HG03439 (cell line): ENCODE data around the gene ZIC4.

Experiments
- ATAC-seq: cut with Tn5 transposase; IDR thresholded peaks from one replicate; pipeline ENCODE4 v1.9.1; 2021; ENCODE audit warnings: mild to moderate bottlenecking, moderate library complexity; ENCODE audit not compliant: unreplicated experiment

Gene ZIC4

DNA sequence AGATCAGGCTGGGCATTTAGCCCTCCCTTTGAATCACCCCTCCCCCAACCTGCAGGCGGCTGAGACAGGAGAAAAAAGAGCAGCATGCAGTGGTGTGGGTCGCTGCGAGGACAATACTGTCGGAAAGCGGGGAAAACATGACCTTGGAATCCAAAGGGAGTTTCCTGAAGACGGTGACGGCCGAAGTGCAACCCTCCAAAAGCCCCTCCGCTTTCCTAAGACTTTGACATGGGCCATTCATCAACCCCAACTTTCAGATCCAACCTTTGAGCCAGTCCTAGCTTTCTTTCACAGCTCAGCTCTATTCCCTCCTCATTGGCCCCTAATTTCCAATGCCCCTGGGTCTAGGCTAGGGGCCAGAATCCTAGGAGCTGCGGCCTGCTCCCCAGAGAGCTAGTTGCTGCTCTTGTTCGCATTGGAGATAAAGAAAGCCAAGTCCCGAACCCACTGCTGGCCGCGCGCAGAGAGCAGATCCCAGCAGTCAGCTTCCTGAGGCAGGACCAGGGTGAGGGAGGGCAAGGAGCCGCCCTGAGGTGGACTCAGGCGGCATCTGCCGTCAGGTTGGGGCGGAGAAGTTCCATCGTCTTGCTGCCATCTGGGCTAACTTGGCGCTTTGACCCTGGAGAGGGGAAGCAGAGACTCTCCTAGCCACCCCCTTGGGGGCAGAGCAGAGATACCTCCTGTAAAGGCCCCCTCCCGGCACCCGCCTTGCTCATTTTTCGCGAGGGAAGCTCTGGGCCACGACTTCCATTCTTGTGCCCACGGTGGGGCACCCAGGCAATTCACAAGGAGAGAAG, 914 bp downstream of the ZIC4 start:
- ATAC-seq, result no peak

DNA sequence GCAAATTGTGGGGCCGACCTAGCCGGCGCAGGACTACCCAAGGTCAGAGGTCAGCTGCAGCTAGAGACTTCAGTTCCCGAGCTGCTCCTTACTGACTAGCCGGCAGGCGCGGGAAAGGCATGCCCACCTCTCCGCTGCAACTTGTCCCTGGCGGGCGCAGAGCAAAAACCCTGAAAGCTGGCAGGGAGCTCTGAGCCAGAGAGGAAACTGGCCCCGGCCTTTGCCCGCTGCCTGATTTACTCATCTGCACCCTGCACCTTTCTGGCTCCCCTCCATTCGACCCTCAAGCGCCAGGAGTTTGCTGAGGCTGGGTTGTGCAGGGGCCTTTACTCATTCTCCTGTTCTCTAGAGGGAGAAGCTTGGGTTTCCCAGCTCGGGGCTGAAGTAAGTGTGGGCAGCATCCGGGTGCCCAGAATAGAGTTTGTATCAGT, 1.5 kb downstream of the ZIC4 start:
- ATAC-seq, result no peak

DNA sequence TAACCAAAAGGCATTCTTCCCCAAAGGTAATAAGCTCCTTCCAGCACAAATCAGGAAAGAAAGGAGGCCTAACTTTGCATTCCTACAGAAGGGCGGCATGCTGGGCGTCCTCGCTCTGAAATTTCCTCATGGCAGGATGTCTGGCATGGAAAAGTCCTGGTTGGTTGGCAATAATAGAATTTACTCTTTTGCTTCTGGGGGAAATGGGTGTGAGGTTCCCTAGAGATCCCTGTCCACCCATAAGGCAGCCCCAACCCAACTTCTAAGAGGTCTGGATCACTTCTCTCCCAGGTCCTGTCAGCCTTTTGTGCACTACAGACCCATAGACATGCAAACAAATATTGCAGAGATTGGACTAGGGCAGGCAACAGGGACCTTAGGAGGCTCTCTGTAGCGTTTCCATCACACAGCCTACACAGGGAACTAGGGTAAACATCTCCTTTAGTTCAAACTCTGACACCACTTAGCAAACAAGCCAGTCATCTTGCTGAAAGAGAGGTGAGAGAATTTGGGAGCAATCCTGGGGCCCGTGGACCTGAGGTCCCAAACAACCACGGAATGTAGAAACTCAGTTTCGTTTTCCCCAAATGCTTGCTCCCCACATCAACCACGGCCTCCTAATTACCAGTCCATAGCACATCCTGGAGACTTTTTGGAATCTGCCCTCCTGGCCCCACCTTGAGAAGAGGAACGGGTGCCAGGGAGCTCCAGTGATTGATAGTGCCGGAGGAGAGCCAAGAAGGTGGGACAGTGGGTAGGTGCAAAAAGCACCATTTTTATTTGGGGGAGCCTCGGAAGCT, 2.1 kb downstream of the ZIC4 start:
- ATAC-seq, result no peak

DNA sequence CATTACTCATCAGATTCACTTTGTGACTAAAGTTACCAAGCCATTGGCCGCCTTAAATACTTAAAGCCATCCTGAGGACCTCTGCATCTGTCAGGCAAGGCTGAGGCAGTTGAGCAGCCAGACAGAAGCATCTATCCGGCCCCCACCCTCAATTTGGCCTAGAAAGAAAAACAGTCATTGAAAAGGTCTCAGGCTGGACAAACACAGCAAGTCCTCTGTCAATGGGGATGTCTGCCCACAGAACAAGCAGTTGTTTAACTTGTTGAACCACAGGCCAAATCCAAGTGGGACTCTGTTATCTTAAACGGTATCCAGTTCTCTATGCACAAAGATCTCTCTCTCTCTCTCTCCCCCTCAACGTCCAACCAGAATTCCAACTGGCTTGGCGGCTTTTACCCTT, 2.8 kb downstream of the ZIC4 start:
- no peak for ATAC-seq

DNA sequence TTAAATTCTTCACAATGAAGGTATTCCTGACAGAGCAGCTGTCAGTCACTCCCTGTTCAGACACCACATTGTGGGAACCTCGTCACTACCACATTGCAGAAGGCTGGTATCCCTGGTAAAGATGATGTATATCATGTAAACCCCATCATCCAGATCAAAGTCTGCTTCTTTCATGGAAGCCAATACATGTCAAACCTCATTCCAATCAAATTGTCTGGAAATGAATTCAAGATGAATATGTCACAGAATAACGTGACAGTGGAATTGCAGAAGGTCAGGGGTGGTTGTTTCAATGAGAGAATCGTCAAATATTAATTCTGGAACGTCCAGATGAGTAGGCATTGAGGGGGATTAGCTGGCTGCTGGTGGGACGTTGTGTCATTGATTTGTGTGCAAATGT, 4.2 kb downstream of the ZIC4 start:
- ATAC-seq, result no peak

DNA sequence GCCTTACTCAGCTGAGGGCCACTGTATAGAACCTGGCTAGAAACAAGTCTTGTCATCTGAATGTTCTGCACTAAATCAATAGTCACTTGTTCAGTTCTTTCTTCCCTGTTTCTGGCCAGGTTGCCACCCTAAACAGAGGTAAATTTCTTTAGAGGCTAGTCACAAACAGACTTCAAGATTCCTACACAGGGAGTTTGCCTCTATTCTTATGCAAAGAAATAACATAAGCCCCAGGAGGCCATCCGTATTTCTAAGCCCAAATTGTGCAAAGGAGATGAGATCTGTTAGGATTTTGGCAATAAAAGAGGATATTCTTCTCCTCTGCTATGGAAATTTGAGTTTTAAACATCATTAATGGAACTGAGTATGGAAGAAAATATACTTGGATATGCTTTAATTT, 4.9 kb downstream of the ZIC4 start:
- no peak for ATAC-seq

DNA sequence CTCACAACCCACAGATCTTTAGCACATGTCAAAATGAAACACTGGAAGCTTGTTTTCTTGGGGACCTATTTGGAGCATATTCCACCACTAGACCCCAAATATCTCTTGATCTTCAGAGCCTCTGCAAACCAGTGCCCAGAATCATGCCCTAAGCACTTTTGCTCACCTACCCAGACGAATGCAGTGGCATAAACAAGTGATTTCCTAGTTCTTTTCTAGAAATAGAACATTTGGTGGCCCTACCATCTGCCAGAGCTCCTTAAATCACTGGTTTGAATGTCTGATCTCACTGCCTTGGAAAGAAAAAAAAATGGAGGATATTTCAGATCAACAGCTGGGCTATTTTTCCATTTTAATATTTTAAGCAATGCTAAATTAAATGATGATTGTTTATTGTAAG, 5.3 kb downstream of the ZIC4 start:
- ATAC-seq, result no peak

DNA sequence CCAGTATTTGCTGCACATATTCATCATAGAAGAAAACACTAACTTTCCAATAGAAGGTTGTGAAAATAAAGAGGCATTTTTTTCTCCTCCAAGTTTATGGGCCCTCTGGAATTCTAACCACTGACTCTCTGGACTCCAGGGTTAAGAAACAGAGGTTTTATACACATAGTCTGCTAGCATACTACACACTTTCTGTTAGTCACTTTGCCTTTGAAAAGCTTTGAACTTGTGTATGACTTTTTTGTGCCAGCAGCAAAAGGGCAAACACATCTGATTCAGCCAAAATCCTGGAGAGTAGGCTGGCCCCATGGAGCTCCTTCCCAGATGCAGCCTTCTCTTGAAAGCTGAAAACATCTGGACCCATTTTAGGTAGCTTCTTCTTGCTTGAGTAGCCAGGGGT, 6.2 kb downstream of the ZIC4 start:
- ATAC-seq, result no peak

DNA sequence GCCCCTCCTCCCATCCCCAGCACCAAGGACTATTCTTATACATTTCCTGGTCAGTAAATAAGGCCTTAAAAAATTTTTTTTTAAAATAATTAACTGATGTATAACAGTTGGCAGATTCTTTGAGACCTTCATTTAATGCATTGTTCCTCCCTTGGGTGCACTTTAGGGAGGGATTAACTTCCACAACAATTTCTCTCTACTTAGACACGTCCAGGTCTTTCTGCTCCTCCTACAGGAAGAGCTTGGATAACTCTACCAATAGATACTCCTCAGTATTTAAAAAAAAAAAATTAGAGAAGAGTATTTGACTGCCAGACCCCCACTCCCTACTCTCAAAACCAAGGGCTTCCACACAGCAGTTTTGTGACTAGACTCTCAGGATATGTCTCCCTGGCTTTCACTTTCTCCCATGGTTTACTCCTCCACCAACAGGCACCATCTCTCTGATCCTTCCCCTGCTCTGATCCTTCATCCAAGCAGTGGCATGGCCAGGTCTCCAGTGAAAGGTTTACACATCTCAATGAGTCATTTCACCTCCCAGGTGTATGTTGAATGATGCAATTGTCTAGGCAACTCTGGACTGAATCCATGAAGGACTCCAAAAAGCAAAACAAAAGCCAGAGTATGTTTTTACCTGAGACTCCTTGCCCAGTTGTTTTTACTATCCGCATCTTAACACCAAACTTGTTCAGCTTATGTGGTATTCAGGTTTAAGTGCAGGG, 7.4 kb downstream of the ZIC4 start:
- no peak for ATAC-seq

DNA sequence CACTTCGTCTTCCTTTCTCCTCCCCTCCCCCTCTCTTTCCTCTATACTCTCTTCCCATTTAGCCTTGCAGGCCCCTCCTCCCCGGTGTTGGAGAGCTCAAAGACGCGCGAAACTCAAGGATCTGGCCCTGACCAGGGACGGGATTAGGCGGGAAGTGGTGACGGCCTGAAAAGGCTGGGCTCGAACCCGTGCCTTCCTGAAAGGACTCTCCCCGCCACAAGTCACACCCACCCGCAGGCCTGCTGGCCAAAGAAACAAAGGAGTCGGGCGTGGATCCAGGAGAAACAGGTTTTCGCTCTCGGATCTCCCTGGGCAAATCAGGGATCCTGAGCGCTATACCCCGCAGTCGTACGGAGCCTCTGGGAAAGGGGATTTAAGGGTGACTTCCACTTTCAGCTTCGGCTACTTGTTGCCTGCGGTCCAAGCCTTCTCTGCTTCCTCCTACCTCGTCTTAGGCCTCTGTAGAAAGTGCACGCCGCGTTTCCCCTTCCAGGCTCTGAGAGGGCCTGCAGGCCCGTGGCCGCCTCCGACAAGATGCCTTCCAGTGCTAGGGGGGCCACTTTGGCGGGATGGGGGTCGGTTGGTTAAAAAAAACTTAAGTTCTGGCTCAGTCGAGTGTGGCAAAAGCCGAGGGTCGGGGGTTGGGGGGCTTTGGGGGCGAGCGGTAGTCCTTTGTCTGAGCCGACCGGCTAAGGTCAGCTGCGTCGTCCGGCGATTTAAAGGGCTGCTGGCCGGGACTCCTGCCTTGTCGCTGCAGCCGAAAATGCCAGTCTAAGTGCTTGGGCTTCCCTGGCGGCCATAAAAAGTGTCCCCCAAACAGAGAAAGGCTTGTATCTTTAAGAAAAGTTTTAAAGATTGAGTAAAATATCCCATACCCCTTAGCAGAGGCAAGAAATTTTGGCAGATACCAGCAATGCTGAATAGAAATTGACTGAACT, 8.2 kb downstream of the ZIC4 start:
- no peak for ATAC-seq

DNA sequence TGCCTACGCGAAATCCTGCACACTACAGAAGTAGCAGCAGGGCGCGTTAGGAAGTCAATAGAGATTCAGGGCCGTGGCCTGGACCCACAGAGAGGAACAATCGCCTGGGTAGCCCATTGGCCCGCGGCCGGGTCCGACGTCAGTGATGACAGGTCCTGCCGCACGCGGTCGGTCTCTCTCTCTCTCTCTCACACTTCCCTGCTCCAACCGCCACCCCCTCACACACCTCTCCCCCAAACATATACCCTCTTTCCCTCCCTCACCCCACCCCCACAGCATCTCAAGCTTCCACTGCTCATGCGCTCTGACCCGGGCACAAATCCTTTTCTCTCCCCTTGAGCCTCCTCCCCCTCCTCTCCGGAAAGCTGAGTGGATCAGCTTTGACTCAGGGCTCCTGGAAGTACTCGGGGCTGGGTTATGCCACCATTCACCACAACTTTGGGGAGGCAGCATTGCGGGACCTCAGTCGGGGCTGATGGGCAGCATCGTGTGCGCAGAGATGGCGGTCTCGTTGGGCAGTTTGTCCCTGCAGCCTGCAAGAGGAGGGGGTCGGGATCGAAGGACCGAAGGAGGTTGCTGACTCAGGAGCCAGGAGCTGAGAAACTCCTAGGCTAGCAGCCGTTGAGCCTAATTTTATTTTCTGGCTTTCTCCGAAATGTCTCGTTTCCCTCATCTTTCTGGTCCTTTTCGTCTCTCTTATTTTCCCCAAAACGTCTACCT, 9.0 kb downstream of the ZIC4 start:
- no peak for ATAC-seq

DNA sequence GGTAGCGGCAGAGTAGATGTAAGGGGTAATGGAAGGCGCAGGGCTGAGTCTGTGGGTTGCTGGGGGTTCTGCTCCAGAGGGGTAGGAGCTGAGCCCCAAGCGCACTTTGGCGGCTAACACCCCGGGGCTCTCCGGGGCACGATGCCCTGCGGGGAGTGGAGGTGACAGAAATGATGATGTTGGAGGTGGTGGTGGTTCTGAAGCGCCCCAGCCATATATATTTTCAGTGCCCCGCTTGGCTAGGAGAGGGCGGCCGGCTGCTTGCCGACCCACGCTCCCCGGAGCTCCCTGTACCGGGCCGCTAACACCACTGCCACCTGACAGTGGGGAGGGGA, 9.7 kb downstream of the ZIC4 start:
- ATAC-seq, result no peak

DNA sequence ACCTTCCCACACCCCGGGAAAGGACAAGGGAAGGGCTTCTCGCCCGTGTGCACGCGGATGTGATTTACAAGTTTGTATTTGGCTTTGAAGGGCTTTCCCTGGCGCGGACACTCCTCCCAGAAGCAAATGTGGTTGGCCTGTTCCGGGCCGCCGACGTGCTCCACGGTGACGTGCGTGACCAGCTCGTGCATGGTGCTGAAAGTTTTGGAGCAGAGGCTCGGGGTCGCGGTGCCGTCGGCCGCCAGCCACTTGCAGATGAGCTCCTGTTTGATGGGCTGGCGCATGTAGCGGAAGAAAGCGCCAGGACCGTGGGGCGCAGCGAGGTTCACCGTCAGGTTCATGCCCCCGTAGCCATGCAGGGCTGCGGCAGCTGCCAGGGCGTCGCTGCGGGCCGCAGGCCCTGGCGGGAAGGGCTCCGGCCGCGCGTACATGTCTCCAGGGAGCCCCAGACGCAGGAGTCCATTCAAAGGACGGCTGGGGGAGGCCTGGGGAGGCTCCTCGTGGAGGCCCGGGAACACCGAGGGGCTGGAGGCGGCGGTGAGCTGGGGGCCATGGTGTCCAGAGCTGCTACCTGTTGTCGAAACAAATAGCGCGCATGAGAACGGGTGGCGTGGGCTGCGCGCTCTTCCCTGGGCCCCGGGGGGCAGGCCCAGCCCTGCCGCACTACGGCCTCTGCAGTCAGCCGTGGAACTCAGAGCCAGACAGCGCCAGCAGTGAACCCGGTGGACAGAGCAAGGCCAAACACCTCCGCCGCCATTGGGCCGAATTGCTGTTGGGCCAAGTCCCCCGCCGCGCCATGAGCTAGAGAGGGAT, 10.2 kb downstream of the ZIC4 start:
- ATAC-seq, result no peak

DNA sequence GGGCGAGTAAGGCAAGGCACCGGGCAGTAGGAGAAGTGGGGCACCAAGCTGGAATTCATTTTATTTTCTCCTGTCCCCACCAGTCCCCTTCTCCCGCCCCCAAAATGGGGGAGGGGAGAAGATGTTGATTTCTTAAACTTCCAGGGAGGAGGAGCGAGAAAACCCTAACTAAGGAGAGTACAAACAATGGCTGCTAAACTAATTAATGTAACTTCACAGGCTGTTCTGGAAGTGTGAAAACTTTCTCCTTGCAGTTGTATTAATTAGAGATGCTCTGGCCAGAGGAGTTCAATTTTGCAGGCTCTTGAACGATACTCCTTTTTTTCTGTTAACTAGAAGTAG, 11.5 kb downstream of the ZIC4 start:
- ATAC-seq, result no peak

DNA sequence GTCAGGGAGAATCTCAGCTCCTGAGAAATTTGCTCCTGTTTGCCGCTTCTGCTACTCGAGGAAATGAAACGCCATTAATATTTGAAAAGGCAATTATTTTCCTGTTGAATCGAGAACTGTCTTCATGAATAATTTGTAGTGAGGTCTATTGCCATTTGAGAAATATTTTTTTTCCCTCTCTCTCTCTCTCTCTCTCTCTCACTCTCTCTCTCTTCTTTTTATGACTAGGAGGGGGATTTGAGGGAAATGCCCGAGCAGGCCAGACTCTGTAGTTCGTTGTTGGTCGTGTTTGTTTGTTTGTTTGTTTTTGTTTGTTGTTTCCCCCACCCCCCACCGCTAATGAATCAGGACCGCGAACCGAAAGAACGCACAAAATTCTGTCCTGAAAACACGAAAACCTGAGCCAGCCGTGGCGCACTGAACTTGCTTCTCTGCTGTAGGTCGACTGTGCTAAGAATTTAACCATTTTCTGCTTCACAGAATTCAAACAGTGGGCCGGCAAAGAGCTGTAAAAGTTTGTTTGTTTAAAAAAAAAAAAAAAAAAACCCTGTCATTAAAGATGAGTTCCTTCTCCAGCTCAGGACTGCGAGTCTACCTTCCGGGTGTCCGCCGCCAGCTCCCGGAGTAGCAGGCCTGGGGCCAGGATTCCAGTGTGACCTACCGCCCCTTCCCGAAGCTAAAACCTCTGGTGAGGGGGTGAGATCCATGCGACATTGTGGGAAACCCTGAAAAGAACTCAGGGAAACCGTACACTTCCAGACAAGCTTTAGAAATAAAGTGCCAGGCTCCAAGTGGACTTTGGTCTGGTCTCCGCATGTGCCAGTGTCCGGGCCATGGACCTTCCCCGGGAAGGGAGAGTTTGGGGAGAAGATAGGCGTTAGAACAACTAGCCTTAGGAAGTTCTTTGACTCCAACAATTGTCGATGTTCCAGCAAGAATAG, 12.1 kb downstream of the ZIC4 start:
- ATAC-seq, result no peak

DNA sequence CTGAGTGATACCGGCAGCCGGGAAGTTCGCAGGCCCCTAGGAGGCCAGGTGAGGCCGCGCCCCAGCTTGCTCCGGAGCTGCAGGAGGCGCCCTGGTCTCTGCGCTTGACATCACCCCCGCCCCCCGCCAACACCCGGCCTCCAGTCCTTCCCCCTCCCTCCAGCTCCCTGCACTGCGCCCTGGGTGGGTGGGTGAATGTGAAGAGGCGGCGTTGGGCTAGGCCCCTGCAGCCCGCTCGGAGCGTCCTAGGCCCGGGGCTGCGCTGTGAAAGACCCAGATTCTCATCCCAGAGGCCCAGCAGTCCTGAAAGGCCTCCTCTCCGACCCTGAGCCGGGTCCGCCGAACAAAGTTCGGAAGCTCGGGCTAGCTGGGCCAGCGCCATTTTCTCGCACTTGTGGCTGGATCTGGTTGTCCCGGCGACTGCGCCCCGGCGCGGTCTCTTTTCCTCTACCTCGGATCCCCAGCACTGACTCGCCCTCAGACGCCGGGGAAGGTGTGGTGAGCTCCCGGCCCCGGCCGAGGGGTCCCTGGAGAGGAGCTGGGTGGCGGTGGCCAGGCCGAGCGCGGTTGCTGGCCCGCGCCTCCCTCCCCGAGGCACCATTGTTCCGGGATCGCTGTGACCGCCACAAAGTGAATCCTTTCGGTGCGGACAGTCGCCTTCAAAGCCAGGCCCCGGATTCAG, 12.9 kb downstream of the ZIC4 start:
- no peak for ATAC-seq

DNA sequence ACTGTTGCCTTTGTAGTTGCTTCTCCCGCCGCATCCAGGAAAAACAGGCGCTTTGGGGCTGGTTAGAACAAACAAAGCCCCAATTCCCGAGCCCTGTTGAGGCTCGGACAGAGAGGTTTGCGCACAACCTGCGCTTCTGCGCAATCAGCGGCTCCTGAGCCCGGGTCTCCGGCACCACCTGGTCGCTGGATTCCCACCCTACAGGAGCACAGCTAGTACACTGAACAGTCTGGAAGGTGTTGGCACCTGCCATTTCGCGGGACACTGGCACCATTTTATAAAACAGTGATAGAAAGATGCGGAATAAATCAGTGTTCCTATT, 13.8 kb downstream of the ZIC4 start:
- no peak for ATAC-seq
